Measurements from ENCODE around the gene NAA80. TPM values are rescaled to one million over a fixed set of nuclear protein-coding genes. Genes with fewer than 3 reads are reported as not detected.

The NAA80 gene
- total RNA-seq, 1 experiment from 2014 or later = 25.2 TPM

- intact Hi-C loops (cut with micrococcal nuclease; ENCODE audit: unreplicated experiment) = no loop called here
- Histone ChIP-seq H3K4me1 (replicated peaks; ENCODE audit: insufficient read depth) (peaks cover 17% of the 10 kb centered on the region), H3K4me2 (no peak overlapping the region), H3F3A (ENCODE audit: insufficient read depth, low read depth) (peaks cover 11% of the 10 kb centered on the region; the same call in 1 of the 2 replicates), H2AFZ (no peak overlapping the region), H3K36me3 (ENCODE audit: low read depth) (no peaks in the 10 kb centered on the region), H4K20me1 (ENCODE audit: insufficient read depth) (no peaks in the 10 kb centered on the region), H3K4me3 (no peak overlapping the region), H3K9me2 (ENCODE audit: insufficient read depth) (no peaks in the 10 kb centered on the region), H3K9me3 (ENCODE audit: insufficient read depth, low read depth) (no peaks in the 10 kb centered on the region), H3K27ac (no peak overlapping the region), H3K27me3 (ENCODE audit: insufficient read depth, low read depth) (no peaks in the 10 kb centered on the region), H3K79me2 (ENCODE audit: low read depth) (peaks cover 4% of the 10 kb centered on the region)
- CTCF ChIA-PET = no interaction called here
- POLR2A ChIA-PET (ENCODE audit: unreplicated experiment) = interaction anchor here (0.8 kb wide), 1 partner anchor 48 kb away, joined by 5 read pairs; no protein-coding TSS in a partner anchor
- no peak for DNase-seq
- no peak for TF ChIP-seq CTCF (conservative IDR thresholded peaks at IDR 0.05)
- no peak for TF ChIP-seq EZH2 (IDR thresholded peaks at IDR 0.05; ENCODE audit: low read depth)
- no TSS peak for BruUV-seq (replicated peaks)
Observed at GRCh38 chr3:50275996-50276761, 23.0 kb downstream of the NAA80 start.

GRCh38 chr3:50275141-50275995, 23.8 kb downstream of the NAA80 start:
- H3K4me3 ChIP-seq = no peak overlapping the region
- H3F3A ChIP-seq (ENCODE audit: insufficient read depth, low read depth) = peaks cover 13% of the 10 kb centered on the region; the same call in 1 of the 2 replicates
- H4K20me1 ChIP-seq (ENCODE audit: insufficient read depth) = no peaks in the 10 kb centered on the region
- H3K4me1 ChIP-seq (replicated peaks; ENCODE audit: insufficient read depth) = peaks cover 25% of the 10 kb centered on the region
- BruUV-seq (replicated peaks) = no TSS peak
- peaks cover 12% of the 10 kb centered on the region for H3K79me2 ChIP-seq (ENCODE audit: low read depth)
- no peaks in the 10 kb centered on the region for H3K36me3 ChIP-seq (ENCODE audit: low read depth)
- no peaks in the 10 kb centered on the region for H3K9me3 ChIP-seq (ENCODE audit: insufficient read depth, low read depth)
- no peak for TF ChIP-seq EZH2 (IDR thresholded peaks at IDR 0.05; ENCODE audit: low read depth)
- no peak for TF ChIP-seq CTCF (conservative IDR thresholded peaks at IDR 0.05)
- POLR2A ChIA-PET (ENCODE audit: unreplicated experiment) = no interaction called here
- H2AFZ ChIP-seq = no peak overlapping the region
- no peaks in the 10 kb centered on the region for H3K9me2 ChIP-seq (ENCODE audit: insufficient read depth)
- no peak overlapping the region for H3K27ac ChIP-seq
- DNase-seq = no peak
- intact Hi-C loops (cut with micrococcal nuclease; ENCODE audit: unreplicated experiment) = no loop called here
- H3K4me2 ChIP-seq = no peak overlapping the region
- CTCF ChIA-PET = interaction anchor here (0.6 kb wide), 1 partner anchor 11 kb away, joined by 3 read pairs; no protein-coding TSS in a partner anchor
- H3K27me3 ChIP-seq (ENCODE audit: insufficient read depth, low read depth) = no peaks in the 10 kb centered on the region

DNA sequence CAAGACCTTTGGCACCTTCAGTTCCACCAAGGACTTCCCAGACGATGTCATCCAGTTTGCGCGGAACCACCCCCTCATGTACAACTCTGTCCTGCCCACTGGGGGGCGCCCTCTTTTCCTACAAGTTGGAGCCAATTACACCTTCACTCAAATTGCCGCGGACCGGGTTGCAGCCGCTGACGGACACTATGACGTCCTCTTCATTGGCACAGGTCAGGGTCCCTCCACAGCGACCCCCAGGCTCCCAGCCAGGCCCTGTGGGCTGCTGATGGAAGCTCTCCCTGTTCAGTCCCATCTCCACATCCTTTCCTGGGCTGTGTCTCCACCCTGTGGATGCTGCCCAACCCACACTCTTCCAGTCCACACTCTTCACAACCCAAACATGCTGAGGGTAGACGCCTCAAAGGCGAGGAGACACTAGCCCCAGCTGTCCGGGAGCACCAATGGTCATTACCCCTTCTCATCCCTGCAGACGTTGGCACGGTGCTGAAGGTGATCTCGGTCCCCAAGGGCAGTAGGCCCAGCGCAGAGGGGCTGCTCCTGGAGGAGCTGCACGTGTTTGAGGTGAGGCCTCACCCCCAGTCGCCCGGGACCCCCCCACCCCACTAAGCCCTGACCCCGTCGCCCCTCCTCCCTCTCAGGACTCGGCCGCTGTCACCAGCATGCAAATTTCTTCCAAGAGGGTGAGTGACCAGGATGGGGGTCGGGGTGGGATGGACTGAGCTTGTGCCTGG, 24.7 kb downstream of the NAA80 start:
- no peaks in the 10 kb centered on the region for H3K9me2 ChIP-seq (ENCODE audit: insufficient read depth)
- H3K4me2 ChIP-seq = no peak overlapping the region
- no peaks in the 10 kb centered on the region for H4K20me1 ChIP-seq (ENCODE audit: insufficient read depth)
- TF ChIP-seq CTCF (conservative IDR thresholded peaks at IDR 0.05) (peak; percentile 85), EZH2 (IDR thresholded peaks at IDR 0.05; ENCODE audit: low read depth) (no peak)
- intact Hi-C loops (cut with micrococcal nuclease; ENCODE audit: unreplicated experiment) = loop anchor here (1.0 to 5.0 kb wide), 2 partner anchors 50 to 152 kb away; no protein-coding TSS in a partner anchor
- DNase-seq = peak in 1 of 2 experiments; percentile 52
- H3K4me1 ChIP-seq (replicated peaks; ENCODE audit: insufficient read depth) = peaks cover 33% of the 10 kb centered on the region
- no peak overlapping the region for H3K27ac ChIP-seq
- CTCF ChIA-PET = interaction anchor here (0.6 kb wide), 1 partner anchor 10 kb away, joined by 3 read pairs; no protein-coding TSS in a partner anchor
- no peaks in the 10 kb centered on the region for H3K27me3 ChIP-seq (ENCODE audit: insufficient read depth, low read depth)
- POLR2A ChIA-PET (ENCODE audit: unreplicated experiment) = no interaction called here
- H3K4me3 ChIP-seq = no peak overlapping the region
- no peaks in the 10 kb centered on the region for H3K9me3 ChIP-seq (ENCODE audit: insufficient read depth, low read depth)
- H2AFZ ChIP-seq = no peak overlapping the region
- no TSS peak for BruUV-seq (replicated peaks)
- peaks cover 15% of the 10 kb centered on the region for H3K79me2 ChIP-seq (ENCODE audit: low read depth)
- H3F3A ChIP-seq (ENCODE audit: insufficient read depth, low read depth) = peaks cover 17% of the 10 kb centered on the region
- H3K36me3 ChIP-seq (ENCODE audit: low read depth) = no peaks in the 10 kb centered on the region

Data from PC-9 (cell line).